GM21447 (cell line): ENCODE data around the gene ACSBG1.
"Not testable (repeated sequence)": the region's sequence is repeated elsewhere in the genome, so short reads cannot be mapped to it uniquely, and the experiment has no call there.

ENCODE experiments used
- ATAC-seq: cut with Tn5 transposase; IDR thresholded peaks from one replicate; pipeline ENCODE4 v1.9.1; 2021; ENCODE audit not compliant: unreplicated experiment

ACSBG1 gene

GRCh38 chr15:78255421-78256043, 21.2 kb upstream of the ACSBG1 start:
- ATAC-seq: no peak

- ATAC-seq: no peak
Observed at GRCh38 chr15:78251136-78251535, 16.8 kb upstream of the ACSBG1 start.

- ATAC-seq: no peak
Observed at GRCh38 chr15:78249131-78249530, 14.8 kb upstream of the ACSBG1 start.

GRCh38 chr15:78247911-78248310, 13.5 kb upstream of the ACSBG1 start:
- no peak for ATAC-seq

GRCh38 chr15:78245976-78246620, 11.7 kb upstream of the ACSBG1 start:
- ATAC-seq: not testable (repeated sequence)

- not testable (repeated sequence) for ATAC-seq
Observed at GRCh38 chr15:78245392-78245791, 11.0 kb upstream of the ACSBG1 start.

GRCh38 chr15:78244893-78245292, 10.5 kb upstream of the ACSBG1 start:
- no peak for ATAC-seq

- no peak for ATAC-seq
Observed at GRCh38 chr15:78244101-78244500, 9.7 kb upstream of the ACSBG1 start.

GRCh38 chr15:78243491-78243941, 9.2 kb upstream of the ACSBG1 start:
- ATAC-seq: no peak

- no peak for ATAC-seq
Observed at GRCh38 chr15:78243058-78243457, 8.7 kb upstream of the ACSBG1 start.

- ATAC-seq: no peak
Observed at GRCh38 chr15:78242128-78242527, 7.8 kb upstream of the ACSBG1 start.

GRCh38 chr15:78241017-78241416, 6.7 kb upstream of the ACSBG1 start:
- no peak for ATAC-seq

- no peak for ATAC-seq
Observed at GRCh38 chr15:78239811-78240210, 5.4 kb upstream of the ACSBG1 start.

GRCh38 chr15:78237146-78237545, 2.8 kb upstream of the ACSBG1 start:
- no peak for ATAC-seq

GRCh38 chr15:78236491-78236890, 2.1 kb upstream of the ACSBG1 start:
- ATAC-seq: no peak

- no peak for ATAC-seq
Observed at GRCh38 chr15:78233496-78233895, 869 bp downstream of the ACSBG1 start.

- no peak for ATAC-seq
Observed at GRCh38 chr15:78232951-78233350, 1.4 kb downstream of the ACSBG1 start.

- ATAC-seq: no peak
Observed at GRCh38 chr15:78229431-78230406, 4.6 kb downstream of the ACSBG1 start.

GRCh38 chr15:78228356-78228996, 5.9 kb downstream of the ACSBG1 start:
- ATAC-seq: no peak

- peak; percentile 63 for ATAC-seq
Observed at GRCh38 chr15:78225783-78226541, 8.4 kb downstream of the ACSBG1 start.
